ENCODE results near the gene MIDN.

- TF ChIP-seq, protein P1, sequence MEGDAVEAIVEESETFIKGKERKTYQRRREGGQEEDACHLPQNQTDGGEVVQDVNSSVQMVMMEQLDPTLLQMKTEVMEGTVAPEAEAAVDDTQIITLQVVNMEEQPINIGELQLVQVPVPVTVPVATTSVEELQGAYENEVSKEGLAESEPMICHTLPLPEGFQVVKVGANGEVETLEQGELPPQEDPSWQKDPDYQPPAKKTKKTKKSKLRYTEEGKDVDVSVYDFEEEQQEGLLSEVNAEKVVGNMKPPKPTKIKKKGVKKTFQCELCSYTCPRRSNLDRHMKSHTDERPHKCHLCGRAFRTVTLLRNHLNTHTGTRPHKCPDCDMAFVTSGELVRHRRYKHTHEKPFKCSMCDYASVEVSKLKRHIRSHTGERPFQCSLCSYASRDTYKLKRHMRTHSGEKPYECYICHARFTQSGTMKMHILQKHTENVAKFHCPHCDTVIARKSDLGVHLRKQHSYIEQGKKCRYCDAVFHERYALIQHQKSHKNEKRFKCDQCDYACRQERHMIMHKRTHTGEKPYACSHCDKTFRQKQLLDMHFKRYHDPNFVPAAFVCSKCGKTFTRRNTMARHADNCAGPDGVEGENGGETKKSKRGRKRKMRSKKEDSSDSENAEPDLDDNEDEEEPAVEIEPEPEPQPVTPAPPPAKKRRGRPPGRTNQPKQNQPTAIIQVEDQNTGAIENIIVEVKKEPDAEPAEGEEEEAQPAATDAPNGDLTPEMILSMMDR (conservative IDR thresholded peaks at IDR 0.05 in 1 of 2, IDR thresholded peaks at IDR 0.05 in 1 of 2; ENCODE audit: extremely low read depth in 1 of 2, insufficient read depth in 1 of 2, low read depth in 1 of 2, low read length in 2 of 2) = no peak
- no peak for TF ChIP-seq EZH2 (IDR thresholded peaks at IDR 0.05; ENCODE audit: borderline replicate concordance, low read length)
Observed at GRCh38 chr19:1224047-1224825, 24.1 kb upstream of the MIDN start.

Data from mammary epithelial cell (primary cell).